Left renal cortex interstitium (tissue), 4 donors: Measurements from ENCODE around the gene PRR5L. TPM values are rescaled to one million over a fixed set of nuclear protein-coding genes. Genes with fewer than 3 reads are reported as not detected.
A peak's percentile ranks its signal among the peaks of the same experiment; 100 is the strongest.

Experiments used
- DNase-seq, 4 donors: peaks; one replicate each; pipeline ENCODE4 v3.0.0-alpha.2; 2013; ENCODE audit warnings: low read depth in 4 of 4, low spot score in 2 of 4, missing footprints in 1 of 4
- polyA plus RNA-seq, 4 donors: library from polyadenylated mRNA; unstranded; fragments of 120-200 nt; gene quantifications; one replicate each; pipeline ENCODE4 v1.2.1, GENCODE V29; 2013; ENCODE audit not compliant: insufficient read length in 4 of 4

The PRR5L gene
- polyA plus RNA-seq, 4 donors = 16.0 to 24.4 (median 16.5) TPM

GRCh38 chr11:36278531-36279282 lies 17.4 kb upstream of the PRR5L start:
- DNase-seq = peak in 1 of 4 donors; percentile 39

GRCh38 chr11:36280531-36280930 lies 15.6 kb upstream of the PRR5L start:
- DNase-seq = no peak

GRCh38 chr11:36281850-36282249 lies 14.2 kb upstream of the PRR5L start:
- DNase-seq = no peak

GRCh38 chr11:36282926-36283325 lies 13.2 kb upstream of the PRR5L start:
- DNase-seq = no peak

GRCh38 chr11:36288442-36289225 lies 7.5 kb upstream of the PRR5L start:
- DNase-seq = no peak

- DNase-seq = peak; percentile 64 to 87 (median 78)
These were observed 6.7 kb upstream of the PRR5L start, which contains the start of gene COMMD9 for GRCh38 chr11:36289226-36289852. COMMD9 (minus strand) TSS chr11:36289424; CDS start chr11:36289412, 12 bp downstream.

GRCh38 chr11:36292311-36292722 lies 3.8 kb upstream of the PRR5L start:
- no peak for DNase-seq

GRCh38 chr11:36296884-36297543 lies 926 bp downstream of the PRR5L start:
- no peak for DNase-seq

GRCh38 chr11:36300650-36301049 lies 4.6 kb downstream of the PRR5L start:
- DNase-seq = no peak

- no peak for DNase-seq
These were observed 8.3 kb downstream of the PRR5L start for GRCh38 chr11:36304351-36304750.

- DNase-seq = no peak
These were observed 9.0 kb downstream of the PRR5L start for GRCh38 chr11:36305047-36305446.

- peak in 1 of 4 donors; percentile 49 for DNase-seq
These were observed 10.8 kb downstream of the PRR5L start for GRCh38 chr11:36306888-36307287.

- DNase-seq = no peak
These were observed 12.5 kb downstream of the PRR5L start for GRCh38 chr11:36308577-36308976.

- DNase-seq = no peak
These were observed 13.7 kb downstream of the PRR5L start for GRCh38 chr11:36309779-36310178.

- no peak for DNase-seq
These were observed 16.0 kb downstream of the PRR5L start for GRCh38 chr11:36311926-36312595.

- DNase-seq = no peak
These were observed 16.8 kb downstream of the PRR5L start for GRCh38 chr11:36312611-36313472.

- DNase-seq = no peak
These were observed 17.8 kb downstream of the PRR5L start for GRCh38 chr11:36313750-36314433.

GRCh38 chr11:36314434-36314767 lies 18.3 kb downstream of the PRR5L start:
- no peak for DNase-seq

GRCh38 chr11:36316049-36316448 lies 20.0 kb downstream of the PRR5L start:
- DNase-seq = no peak
